GM18520 (cell line): ENCODE results near the gene LRRC10.

Experiments used
- ATAC-seq: cut with Tn5 transposase; IDR thresholded peaks from one replicate; pipeline ENCODE4 v1.9.1; 2021; ENCODE audit not compliant: unreplicated experiment

LRRC10 gene

DNA sequence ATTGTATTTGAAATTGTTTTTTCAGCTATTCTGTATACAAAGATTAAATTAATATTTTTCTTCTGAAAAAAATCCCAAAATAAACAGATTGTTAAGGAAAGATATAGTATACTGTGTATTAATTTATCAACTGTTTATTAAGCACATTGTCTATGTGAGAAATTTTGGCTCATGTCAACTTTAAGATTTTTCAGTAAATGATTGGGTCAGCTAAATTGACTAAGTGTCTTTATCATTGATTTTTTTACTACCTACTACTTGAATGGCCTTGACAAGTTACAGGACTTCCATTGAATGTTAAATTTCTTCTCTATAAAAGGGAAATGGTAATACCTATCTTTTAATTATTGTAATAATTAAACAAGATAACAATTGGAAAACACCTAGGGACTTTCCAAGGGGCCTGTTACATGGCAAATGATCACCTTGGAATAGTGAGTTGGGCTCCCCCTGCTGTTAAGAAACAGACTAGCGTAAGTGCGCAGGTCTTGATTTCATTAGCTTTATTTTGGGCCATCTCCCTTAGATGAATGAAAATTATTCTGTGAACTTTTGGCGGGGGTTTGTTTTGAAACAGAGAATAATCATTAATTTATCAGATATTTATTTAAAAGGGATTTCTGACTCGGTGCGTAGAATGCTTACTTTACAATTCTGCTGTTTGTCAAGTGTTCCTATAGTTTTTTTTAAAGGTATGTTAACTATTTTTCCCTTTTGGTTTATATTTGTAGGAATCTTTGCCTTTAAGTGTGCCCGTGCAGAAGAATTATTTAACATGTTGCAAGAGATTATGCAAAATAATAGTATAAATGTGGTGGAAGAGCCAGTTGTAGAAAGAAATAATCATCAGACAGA lies 39.9 kb downstream of the LRRC10 start:
- ATAC-seq = peak; percentile 43

- no peak for ATAC-seq
Observed at GRCh38 chr12:69570000-69570516, 40.6 kb downstream of the LRRC10 start.

DNA sequence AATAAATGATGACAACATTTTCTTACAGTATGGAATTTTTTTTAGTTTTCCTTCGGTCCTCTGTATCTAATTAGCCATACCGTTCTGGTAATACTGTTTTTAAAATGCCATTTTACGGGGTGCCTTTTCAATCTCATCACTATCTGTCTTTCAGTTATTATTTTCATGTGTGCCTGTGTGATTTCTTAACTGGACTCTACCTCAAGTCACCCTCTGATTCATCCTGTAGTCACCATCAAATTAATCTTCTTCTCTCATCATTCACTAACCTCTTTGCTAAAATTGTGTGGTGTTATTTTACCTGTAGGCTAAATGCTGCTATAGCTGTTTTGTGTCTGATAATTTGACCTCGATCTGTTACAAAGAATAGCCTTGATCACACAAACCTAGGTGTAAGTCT lies 41.5 kb downstream of the LRRC10 start:
- no peak for ATAC-seq

DNA sequence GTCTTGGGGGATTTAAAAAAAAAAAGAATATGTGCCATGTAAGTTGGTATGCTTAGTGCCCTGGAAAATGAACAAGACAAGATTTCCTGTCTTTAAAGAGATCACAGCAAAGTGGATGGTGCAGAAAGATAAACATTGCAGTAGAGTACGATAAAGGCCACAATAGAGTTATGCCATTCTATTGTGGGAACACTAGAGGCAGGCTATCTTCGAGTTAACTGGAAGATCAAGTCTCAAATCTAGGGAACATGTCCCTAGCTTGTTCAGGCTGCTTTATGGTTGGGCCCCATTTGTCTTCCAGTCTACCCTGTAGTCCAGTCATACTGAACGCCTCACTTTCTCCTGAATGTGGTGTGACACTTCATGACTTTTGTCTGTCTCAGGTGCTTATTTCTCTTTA lies 44.1 kb downstream of the LRRC10 start:
- ATAC-seq = no peak

GRCh38 chr12:69563166-69563762 lies 47.4 kb downstream of the LRRC10 start:
- ATAC-seq = no peak
